ENCODE data around the gene FNDC1. TPM values are rescaled to one million over a fixed set of nuclear protein-coding genes. Genes with fewer than 3 reads are reported as not detected.

Gene FNDC1
- total RNA-seq, 1 donor from 2014 or later: not detected

GRCh38 chr6:159232751-159233150 lies 63.6 kb downstream of the FNDC1 start:
- no peaks in the 10 kb centered on the region for H4K20me1 ChIP-seq (ENCODE audit: low read depth)
- no peaks in the 10 kb centered on the region for H3K4me1 ChIP-seq
- no peaks in the 10 kb centered on the region for H3K36me3 ChIP-seq
- no peak for DNase-seq (ENCODE audit: low spot score)
- TF ChIP-seq, protein P1, sequence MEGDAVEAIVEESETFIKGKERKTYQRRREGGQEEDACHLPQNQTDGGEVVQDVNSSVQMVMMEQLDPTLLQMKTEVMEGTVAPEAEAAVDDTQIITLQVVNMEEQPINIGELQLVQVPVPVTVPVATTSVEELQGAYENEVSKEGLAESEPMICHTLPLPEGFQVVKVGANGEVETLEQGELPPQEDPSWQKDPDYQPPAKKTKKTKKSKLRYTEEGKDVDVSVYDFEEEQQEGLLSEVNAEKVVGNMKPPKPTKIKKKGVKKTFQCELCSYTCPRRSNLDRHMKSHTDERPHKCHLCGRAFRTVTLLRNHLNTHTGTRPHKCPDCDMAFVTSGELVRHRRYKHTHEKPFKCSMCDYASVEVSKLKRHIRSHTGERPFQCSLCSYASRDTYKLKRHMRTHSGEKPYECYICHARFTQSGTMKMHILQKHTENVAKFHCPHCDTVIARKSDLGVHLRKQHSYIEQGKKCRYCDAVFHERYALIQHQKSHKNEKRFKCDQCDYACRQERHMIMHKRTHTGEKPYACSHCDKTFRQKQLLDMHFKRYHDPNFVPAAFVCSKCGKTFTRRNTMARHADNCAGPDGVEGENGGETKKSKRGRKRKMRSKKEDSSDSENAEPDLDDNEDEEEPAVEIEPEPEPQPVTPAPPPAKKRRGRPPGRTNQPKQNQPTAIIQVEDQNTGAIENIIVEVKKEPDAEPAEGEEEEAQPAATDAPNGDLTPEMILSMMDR (IDR thresholded peaks at IDR 0.05): no peak
- TF ChIP-seq EZH2phosphoT487 (IDR thresholded peaks at IDR 0.05) (no peak), EZH2 (IDR thresholded peaks at IDR 0.05) (no peak)
- H3F3A ChIP-seq (ENCODE audit: low read depth): no peaks in the 10 kb centered on the region
- Mint-ChIP-seq H3K36me3 (no peaks in the 10 kb centered on the region), H3K27ac (no peak overlapping the region), H3K27me3 (ENCODE audit: insufficient read depth, low read depth) (peaks cover 20% of the 10 kb centered on the region), H3K9me3 (peaks cover 5% of the 10 kb centered on the region), H3K4me1 (peaks cover 13% of the 10 kb centered on the region), H3K4me3 (no peak overlapping the region)
- H3K27me3 ChIP-seq: peaks cover 97% of the 10 kb centered on the region
- H3K4me3 ChIP-seq: no peak overlapping the region
- no peak overlapping the region for H2AFZ ChIP-seq (replicated peaks)
- no peak overlapping the region for H3K9ac ChIP-seq
- H3K79me2 ChIP-seq (ENCODE audit: low read depth): no peaks in the 10 kb centered on the region
- no peaks in the 10 kb centered on the region for H3K9me3 ChIP-seq (ENCODE audit: low read depth)
- H3K27ac ChIP-seq: no peak overlapping the region
- H3K4me2 ChIP-seq: no peak overlapping the region

GRCh38 chr6:159233365-159234101 lies 64.3 kb downstream of the FNDC1 start:
- H3K36me3 ChIP-seq: no peaks in the 10 kb centered on the region
- no peaks in the 10 kb centered on the region for H3F3A ChIP-seq (ENCODE audit: low read depth)
- peak overlapping the region; percentile 49 for H3K4me3 ChIP-seq
- H3K27me3 ChIP-seq: peaks cover 90% of the 10 kb centered on the region
- peak overlapping the region; percentile 90 for H3K4me2 ChIP-seq
- no peaks in the 10 kb centered on the region for H3K4me1 ChIP-seq
- Mint-ChIP-seq H3K27ac (no peak overlapping the region), H3K4me1 (peaks cover 13% of the 10 kb centered on the region), H3K4me3 (no peak overlapping the region), H3K9me3 (peaks cover 5% of the 10 kb centered on the region), H3K36me3 (no peaks in the 10 kb centered on the region), H3K27me3 (ENCODE audit: insufficient read depth, low read depth) (peaks cover 20% of the 10 kb centered on the region)
- H3K9ac ChIP-seq: no peak overlapping the region
- no peaks in the 10 kb centered on the region for H4K20me1 ChIP-seq (ENCODE audit: low read depth)
- peak; percentile 71 for DNase-seq (ENCODE audit: low spot score)
- H3K9me3 ChIP-seq (ENCODE audit: low read depth): no peaks in the 10 kb centered on the region
- H3K27ac ChIP-seq: no peak overlapping the region
- TF ChIP-seq, protein P1 (IDR thresholded peaks at IDR 0.05): peak; percentile 53
- TF ChIP-seq EZH2 (IDR thresholded peaks at IDR 0.05) (peak; percentile 88), EZH2phosphoT487 (IDR thresholded peaks at IDR 0.05) (peak; percentile 70)
- H3K79me2 ChIP-seq (ENCODE audit: low read depth): no peaks in the 10 kb centered on the region
- peak overlapping the region; percentile 100 for H2AFZ ChIP-seq (replicated peaks)

- H3K36me3 Mint-ChIP-seq: no peaks in the 10 kb centered on the region
- DNase-seq (ENCODE audit: low spot score): no peak
- peaks cover 13% of the 10 kb centered on the region for H3K4me1 Mint-ChIP-seq
- peaks cover 20% of the 10 kb centered on the region for H3K27me3 Mint-ChIP-seq (ENCODE audit: insufficient read depth, low read depth)
- no peak overlapping the region for H3K9ac ChIP-seq
- no peaks in the 10 kb centered on the region for H3K4me1 ChIP-seq
- H3K27ac ChIP-seq: no peak overlapping the region
- H3K27me3 ChIP-seq: peaks cover 84% of the 10 kb centered on the region
- H3K4me3 Mint-ChIP-seq: peak overlapping the region; percentile 80
- peak overlapping the region; percentile 90 for H3K4me2 ChIP-seq
- no peaks in the 10 kb centered on the region for H3K36me3 ChIP-seq
- no peak overlapping the region for H3K27ac Mint-ChIP-seq
- TF ChIP-seq EZH2 (IDR thresholded peaks at IDR 0.05): peak; percentile 74
- peak; percentile 32 for TF ChIP-seq EZH2phosphoT487 (IDR thresholded peaks at IDR 0.05)
- TF ChIP-seq, protein P1 (IDR thresholded peaks at IDR 0.05): no peak
- no peaks in the 10 kb centered on the region for H4K20me1 ChIP-seq (ENCODE audit: low read depth)
- H3F3A ChIP-seq (ENCODE audit: low read depth): no peaks in the 10 kb centered on the region
- H3K9me3 ChIP-seq (ENCODE audit: low read depth): no peaks in the 10 kb centered on the region
- H3K79me2 ChIP-seq (ENCODE audit: low read depth): no peaks in the 10 kb centered on the region
- peak overlapping the region; percentile 49 for H3K4me3 ChIP-seq
- peaks cover 5% of the 10 kb centered on the region for H3K9me3 Mint-ChIP-seq
- peak overlapping the region; percentile 100 for H2AFZ ChIP-seq (replicated peaks)
These were observed 64.9 kb downstream of the FNDC1 start for GRCh38 chr6:159234102-159234553.

Data from neural progenitor cell (in vitro differentiated cells).